ENCODE results near the gene LLCFC1.

- no peak for TF ChIP-seq CTCF (IDR thresholded peaks at IDR 0.05)
- no peak for TF ChIP-seq MXI1 (IDR thresholded peaks at IDR 0.05; ENCODE audit: low read depth, low read length)
- TF ChIP-seq EP300 (IDR thresholded peaks at IDR 0.05; ENCODE audit: borderline replicate concordance in 1 of 2, low read depth in 1 of 2, low read length in 1 of 2), result no peak
- TF ChIP-seq YY1 (IDR thresholded peaks at IDR 0.05; ENCODE audit: low read depth), result no peak
- TF ChIP-seq REST (IDR thresholded peaks at IDR 0.05; ENCODE audit: low read depth, low read length), result no peak
Observed at GRCh38 chr7:142927949-142928348, 11.3 kb upstream of the LLCFC1 start.
